PC-3 (cell line): ENCODE results near the gene SLC34A3. TPM values are rescaled to one million over a fixed set of nuclear protein-coding genes. Genes with fewer than 3 reads are reported as not detected.

Experiments used
- ATAC-seq: fragments of 200-7000 bp; cut with Tn5 transposase; 2 replicates; pipeline ENCODE4 v1.9.1; 2020; ENCODE audit warnings: mild to moderate bottlenecking, moderate library complexity
- BruUV-seq: library from RNA; stranded (reverse); fragments of 400-500 nt; replicated peaks from 2 replicates; lab custom pipeline; 2021; lab: Mats Ljungman, UMichigan
- CTCF ChIA-PET: fragments of 300-600 bp; sonication (Branson Sonifier 250); formaldehyde crosslinking; loops from one replicate; lab custom pipeline; 2022; ENCODE audit warnings: antibody characterized with exemption; lab: Charles Lee
- POLR2A ChIA-PET: fragments of 300-600 bp; sonication (Branson Sonifier 250); formaldehyde crosslinking; loops from one replicate; lab custom pipeline; 2022; ENCODE audit warnings: antibody characterized with exemption; ENCODE audit not compliant: unreplicated experiment; lab: Charles Lee
- DNase-seq: peaks from one replicate; pipeline ENCODE4 v3.0.0-alpha.2; 2015
- H2AFZ ChIP-seq: fragments of 300-600 bp; sonication (generic); 2 replicates; pipeline ENCODE4 v1.6.0; 2016; ENCODE audit warnings: antibody characterized with exemption, low read length
- H3F3A ChIP-seq: fragments of 300-600 bp; sonication (generic); one replicate; pipeline ENCODE4 v1.6.0; 2017; ENCODE audit warnings: antibody characterized with exemption, low read length, control low read depth, mild to moderate bottlenecking; ENCODE audit not compliant: unreplicated experiment
- H3K27ac ChIP-seq: fragments of 300-600 bp; sonication (generic); 2 replicates; pipeline ENCODE4 v1.5.1; 2016; ENCODE audit warnings: mild to moderate bottlenecking, low read length
- H3K27me3 ChIP-seq: fragments of 300-600 bp; sonication (generic); 2 replicates; pipeline ENCODE4 v1.6.1; 2016; ENCODE audit warnings: low read length, mixed read lengths
- H3K36me3 ChIP-seq: fragments of 300-600 bp; sonication (generic); 2 replicates; pipeline ENCODE4 v1.6.1; 2016; ENCODE audit warnings: low read depth, mixed run types, low read length, mixed read lengths
- H3K4me1 ChIP-seq: fragments of 300-600 bp; sonication (generic); 2 replicates; pipeline ENCODE4 v1.5.1; 2016; ENCODE audit warnings: low read length; ENCODE audit not compliant: insufficient read depth
- H3K4me2 ChIP-seq: fragments of 300-600 bp; sonication (generic); 2 replicates; pipeline ENCODE4 v1.6.0; 2016; ENCODE audit warnings: low read length
- H3K4me3 ChIP-seq: fragments of 300-600 bp; sonication (generic); 2 replicates; pipeline ENCODE4 v1.5.1; 2016; ENCODE audit warnings: mild to moderate bottlenecking, low read length, mixed read lengths
- H3K79me2 ChIP-seq: fragments of 300-600 bp; sonication (generic); 2 replicates; pipeline ENCODE4 v1.6.1; 2017; ENCODE audit warnings: low read length, mixed read lengths
- H3K9ac ChIP-seq: fragments of 300-600 bp; sonication (generic); 2 replicates; pipeline ENCODE4 v1.6.0; 2016; ENCODE audit warnings: mild to moderate bottlenecking, low read length
- H3K9me2 ChIP-seq: fragments of 300-600 bp; sonication (generic); replicated peaks from 2 replicates; pipeline ENCODE4 v1.6.1; 2016; ENCODE audit warnings: mixed run types, low read length, mixed read lengths
- H3K9me3 ChIP-seq: fragments of 300-600 bp; sonication (generic); 2 replicates; pipeline ENCODE4 v1.6.1; 2016; ENCODE audit warnings: low read length, mixed read lengths
- H4K20me1 ChIP-seq: fragments of 300-600 bp; sonication (generic); 2 replicates; pipeline ENCODE4 v1.6.1; 2016; ENCODE audit warnings: low read length, mixed read lengths
- EZH2 ChIP-seq: fragments of 300-600 bp; sonication (generic); IDR thresholded peaks from one replicate; pipeline ENCODE4 v1.6.1; 2017; ENCODE audit warnings: antibody characterized with exemption, mild to moderate bottlenecking, low read length; ENCODE audit not compliant: unreplicated experiment
- EZH2phosphoT487 ChIP-seq: fragments of 300-600 bp; sonication (generic); IDR thresholded peaks from 2 replicates; pipeline ENCODE4 v1.6.1; 2018; ENCODE audit warnings: mild to moderate bottlenecking, antibody characterized with exemption, low read length, borderline replicate concordance
- intact Hi-C: fragments of 100-400 bp; cut with micrococcal nuclease; formaldehyde crosslinking; loops from 2 replicates; pipeline ENCODE4 v1.9.0; 2023
- total RNA-seq: library from RNA; depleted of rRNA; stranded (reverse); fragments of >200 nt; gene quantifications from 2 replicates; pipeline ENCODE4 v1.2.3, GENCODE V29; 2014
- TF ChIP-seq, protein P1 (sequence below): fragments of 300-600 bp; sonication (generic); conservative IDR thresholded peaks from 2 replicates; pipeline ENCODE4 v1.5.1; 2017; ENCODE audit warnings: antibody characterized with exemption, low read depth, mild to moderate bottlenecking, low read length

SLC34A3 gene
- total RNA-seq, 1 experiment from 2014 or later = 1.5 TPM

- H3F3A ChIP-seq = no peaks in the 10 kb centered on the region
- H3K9ac ChIP-seq = no peak overlapping the region
- H3K79me2 ChIP-seq = peaks cover 35% of the 10 kb centered on the region
- H4K20me1 ChIP-seq = peaks cover 14% of the 10 kb centered on the region; the same call in 1 of the 2 replicates
- H3K9me2 ChIP-seq = no peaks in the 10 kb centered on the region
- H2AFZ ChIP-seq = no peak overlapping the region
- peaks cover 45% of the 10 kb centered on the region for H3K4me1 ChIP-seq
- TF ChIP-seq, protein P1, sequence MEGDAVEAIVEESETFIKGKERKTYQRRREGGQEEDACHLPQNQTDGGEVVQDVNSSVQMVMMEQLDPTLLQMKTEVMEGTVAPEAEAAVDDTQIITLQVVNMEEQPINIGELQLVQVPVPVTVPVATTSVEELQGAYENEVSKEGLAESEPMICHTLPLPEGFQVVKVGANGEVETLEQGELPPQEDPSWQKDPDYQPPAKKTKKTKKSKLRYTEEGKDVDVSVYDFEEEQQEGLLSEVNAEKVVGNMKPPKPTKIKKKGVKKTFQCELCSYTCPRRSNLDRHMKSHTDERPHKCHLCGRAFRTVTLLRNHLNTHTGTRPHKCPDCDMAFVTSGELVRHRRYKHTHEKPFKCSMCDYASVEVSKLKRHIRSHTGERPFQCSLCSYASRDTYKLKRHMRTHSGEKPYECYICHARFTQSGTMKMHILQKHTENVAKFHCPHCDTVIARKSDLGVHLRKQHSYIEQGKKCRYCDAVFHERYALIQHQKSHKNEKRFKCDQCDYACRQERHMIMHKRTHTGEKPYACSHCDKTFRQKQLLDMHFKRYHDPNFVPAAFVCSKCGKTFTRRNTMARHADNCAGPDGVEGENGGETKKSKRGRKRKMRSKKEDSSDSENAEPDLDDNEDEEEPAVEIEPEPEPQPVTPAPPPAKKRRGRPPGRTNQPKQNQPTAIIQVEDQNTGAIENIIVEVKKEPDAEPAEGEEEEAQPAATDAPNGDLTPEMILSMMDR = no peak
- TF ChIP-seq EZH2 (no peak), EZH2phosphoT487 (no peak)
- no TSS peak for BruUV-seq
- peak overlapping the region; percentile 68 for H3K4me3 ChIP-seq
- peak overlapping the region; percentile 89 for H3K4me2 ChIP-seq
- H3K27ac ChIP-seq = no peak overlapping the region
- no peaks in the 10 kb centered on the region for H3K9me3 ChIP-seq
- CTCF ChIA-PET = interaction anchor here (0.9 kb wide), 1 partner anchor 9 kb away, joined by 3 read pairs; no protein-coding TSS in a partner anchor
- no peaks in the 10 kb centered on the region for H3K36me3 ChIP-seq
- DNase-seq (peak; percentile 85), ATAC-seq (peak; percentile 4)
- intact Hi-C loops = no loop called here
- POLR2A ChIA-PET = interaction anchor here (0.6 kb wide), 1 partner anchor 9 kb away, joined by 3 read pairs; no protein-coding TSS in a partner anchor
- no peaks in the 10 kb centered on the region for H3K27me3 ChIP-seq
These were observed 32.4 kb upstream of the SLC34A3 start for GRCh38 chr9:137198051-137198901.

DNA sequence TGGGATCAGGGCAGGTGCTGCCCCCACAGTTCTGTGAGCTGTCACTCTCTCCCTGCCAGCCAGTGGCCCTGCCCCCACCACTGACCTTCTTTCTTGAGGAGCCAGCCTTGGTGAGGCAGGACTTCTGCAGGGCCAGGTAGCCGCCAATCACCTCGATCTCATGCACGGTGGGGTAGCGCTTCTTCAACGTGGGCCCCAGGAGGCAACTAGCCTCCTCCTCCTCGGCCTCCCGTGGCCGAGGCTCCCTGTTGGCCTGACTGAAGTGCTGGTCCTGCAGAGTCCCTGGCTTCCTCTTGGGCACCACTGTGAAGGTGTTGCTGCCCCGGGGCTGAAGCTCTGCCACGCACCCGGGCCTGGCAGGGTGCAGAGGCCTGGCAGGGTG is 31.8 kb upstream of the SLC34A3 start:
- intact Hi-C loops = no loop called here
- peaks cover 41% of the 10 kb centered on the region for H3K79me2 ChIP-seq
- ChIA-PET POLR2A (no interaction called here), CTCF (interaction anchor here (0.9 kb wide), 1 partner anchor 10 kb away, joined by 3 read pairs; no protein-coding TSS in a partner anchor)
- no peaks in the 10 kb centered on the region for H3K9me2 ChIP-seq
- H3K4me2 ChIP-seq = peak overlapping the region; percentile 89
- no peaks in the 10 kb centered on the region for H3K27me3 ChIP-seq
- no peak overlapping the region for H3K27ac ChIP-seq
- H3K9ac ChIP-seq = no peak overlapping the region
- no peak for ATAC-seq
- no peak for DNase-seq
- TF ChIP-seq EZH2 = no peak
- TF ChIP-seq, protein P1 = no peak
- TF ChIP-seq EZH2phosphoT487 = no peak
- no peaks in the 10 kb centered on the region for H3K36me3 ChIP-seq
- peaks cover 46% of the 10 kb centered on the region for H3K4me1 ChIP-seq
- H3K9me3 ChIP-seq = no peaks in the 10 kb centered on the region
- peak overlapping the region; percentile 68 for H3K4me3 ChIP-seq
- H3F3A ChIP-seq = no peaks in the 10 kb centered on the region
- H2AFZ ChIP-seq = no peak overlapping the region
- H4K20me1 ChIP-seq = peaks cover 14% of the 10 kb centered on the region; the same call in 1 of the 2 replicates
- no TSS peak for BruUV-seq
